ENCODE results near the gene CTSE.

- TF ChIP-seq CTCF (conservative IDR thresholded peaks at IDR 0.05; ENCODE audit: low read depth in 2 of 2) = no peak
- no peak for TF ChIP-seq EZH2 (IDR thresholded peaks at IDR 0.05; ENCODE audit: low read depth, unreplicated experiment)
- no peak for TF ChIP-seq EZH2phosphoT487 (IDR thresholded peaks at IDR 0.05; ENCODE audit: unreplicated experiment)
- no peak for TF ChIP-seq JUNB (IDR thresholded peaks at IDR 0.05; ENCODE audit: unreplicated experiment)
- no peak for TF ChIP-seq REST (IDR thresholded peaks at IDR 0.05; ENCODE audit: unreplicated experiment)
- no peak for TF ChIP-seq POLR2AphosphoS5 (IDR thresholded peaks at IDR 0.05; ENCODE audit: low read depth)
- no peak for TF ChIP-seq STAT1 (IDR thresholded peaks at IDR 0.05; ENCODE audit: unreplicated experiment)
- no peak for TF ChIP-seq CREB1 (CRISPR knock-in tag; IDR thresholded peaks at IDR 0.05; ENCODE audit: low read depth)
Measured at GRCh38 chr1:205991237-205991636, 32.5 kb downstream of the CTSE start.
